Stimulated activated CD8-positive, alpha-beta memory T cell treated with anti-CD3 and anti-CD28 coated beads, Interleukin-7, amount 100 ng/mL, for 4 hours (primary cell): ENCODE measurements around the gene ZNF229.
"Not testable (repeated sequence)": the region's sequence is repeated elsewhere in the genome, so short reads cannot be mapped to it uniquely, and the experiment has no call there.

Experiments
- DNase-seq, 2 donors: peaks; one replicate each; pipeline ENCODE4 v3.0.0-alpha.2; 2020; ENCODE audit warnings: low read depth in 2 of 2

Gene ZNF229

DNA sequence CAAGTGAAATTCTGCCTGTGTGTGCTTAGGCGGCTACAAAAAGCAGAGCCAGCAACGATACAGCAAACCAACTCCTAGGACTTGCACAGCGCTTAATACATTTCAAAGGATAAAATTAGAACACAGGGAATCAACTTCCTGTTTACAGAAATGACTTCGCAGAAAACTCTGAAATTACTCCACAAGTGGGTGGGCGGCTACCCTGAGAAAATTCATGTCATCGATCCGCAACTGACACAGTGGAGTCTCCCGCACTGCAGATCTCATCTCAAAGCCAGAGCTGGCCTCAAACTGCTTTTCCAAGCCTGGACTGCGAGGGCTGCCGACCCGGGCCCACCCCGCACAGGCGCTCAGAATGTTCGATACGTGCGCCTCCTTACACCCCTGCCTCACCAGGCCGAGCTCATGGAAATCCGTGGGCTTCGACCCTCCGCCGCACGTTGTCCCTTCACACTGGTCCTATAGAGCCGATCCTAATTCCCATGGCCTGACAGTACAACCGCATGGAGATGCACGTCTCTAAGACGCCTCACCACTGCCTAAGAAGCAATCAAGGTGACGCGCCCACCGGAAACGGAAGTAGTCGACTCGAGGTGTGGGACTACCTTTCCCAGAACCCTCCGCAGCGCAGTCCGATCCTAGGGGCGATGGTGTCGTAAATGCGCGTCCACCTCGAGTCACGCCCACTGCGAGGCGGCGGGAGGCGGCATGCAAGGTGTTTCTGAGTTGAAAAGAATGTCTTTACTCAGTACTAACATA is at the start of gene ZNF229:
Gene ZNF229 (minus strand): TSS at position 557 of the 759 bp plus-strand sequence. CDS start 5,625 bp downstream, outside the sequence.
- DNase-seq = peak; percentile 53 to 57

GRCh38 chr19:44496711-44497110 is 48.4 kb upstream of the ZNF229 start:
- DNase-seq = no peak

DNA sequence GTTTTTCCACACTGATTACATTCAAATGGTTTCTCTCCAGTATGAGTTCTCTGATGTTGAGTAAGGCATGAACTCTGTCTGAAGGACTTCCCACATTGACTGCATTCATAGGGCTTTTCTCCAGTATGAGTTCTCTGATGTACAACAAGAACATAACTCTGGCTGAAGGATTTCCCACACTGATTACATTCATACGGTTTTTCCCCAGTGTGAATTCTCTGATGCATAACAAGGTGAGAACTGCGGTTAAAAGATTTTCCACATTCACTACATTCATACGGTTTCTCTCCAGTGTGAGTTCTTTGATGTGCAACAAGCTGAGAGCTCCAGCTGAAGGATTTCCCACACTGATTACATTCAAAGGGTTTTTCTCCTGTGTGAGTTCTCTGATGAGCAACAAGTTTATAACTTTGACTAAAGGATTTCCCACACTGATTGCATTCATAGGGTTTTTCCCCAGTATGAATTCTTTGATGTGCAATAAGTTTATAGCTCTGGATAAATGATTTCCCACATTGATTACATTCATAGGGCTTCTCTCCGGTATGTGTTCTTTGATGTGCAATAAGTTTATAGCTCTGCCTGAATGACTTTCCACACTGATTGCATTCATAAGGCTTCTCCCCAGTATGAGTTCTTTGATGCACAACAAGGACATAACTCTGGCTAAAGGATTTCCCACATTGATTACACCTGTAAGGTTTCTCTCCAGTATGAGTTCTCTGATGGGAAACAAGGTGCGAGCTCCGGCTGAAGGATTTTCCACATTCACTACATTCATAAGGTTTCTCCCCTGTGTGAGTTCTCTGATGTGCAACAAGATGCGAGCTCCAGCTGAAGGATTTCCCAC is 28.5 kb upstream of the ZNF229 start:
- no peak for DNase-seq

DNA sequence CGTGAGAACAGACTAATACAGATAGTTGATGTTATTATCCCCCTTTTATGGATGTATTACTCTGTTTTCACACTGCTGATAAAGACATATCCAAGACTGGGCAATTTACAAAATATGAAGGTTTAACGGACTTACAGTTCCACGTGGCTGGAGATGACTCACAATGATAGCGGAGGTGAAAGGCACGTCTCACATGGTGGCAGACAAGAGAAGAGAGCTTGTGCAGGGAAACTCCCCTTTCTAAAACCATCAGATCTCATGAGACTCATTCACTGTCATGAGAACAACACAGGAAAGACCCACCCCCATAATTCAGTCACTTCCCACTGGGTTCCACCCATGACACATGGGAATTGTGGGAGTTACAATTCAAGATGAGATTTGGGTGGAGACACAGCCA is 20.5 kb upstream of the ZNF229 start:
- DNase-seq = not testable (repeated sequence)

DNA sequence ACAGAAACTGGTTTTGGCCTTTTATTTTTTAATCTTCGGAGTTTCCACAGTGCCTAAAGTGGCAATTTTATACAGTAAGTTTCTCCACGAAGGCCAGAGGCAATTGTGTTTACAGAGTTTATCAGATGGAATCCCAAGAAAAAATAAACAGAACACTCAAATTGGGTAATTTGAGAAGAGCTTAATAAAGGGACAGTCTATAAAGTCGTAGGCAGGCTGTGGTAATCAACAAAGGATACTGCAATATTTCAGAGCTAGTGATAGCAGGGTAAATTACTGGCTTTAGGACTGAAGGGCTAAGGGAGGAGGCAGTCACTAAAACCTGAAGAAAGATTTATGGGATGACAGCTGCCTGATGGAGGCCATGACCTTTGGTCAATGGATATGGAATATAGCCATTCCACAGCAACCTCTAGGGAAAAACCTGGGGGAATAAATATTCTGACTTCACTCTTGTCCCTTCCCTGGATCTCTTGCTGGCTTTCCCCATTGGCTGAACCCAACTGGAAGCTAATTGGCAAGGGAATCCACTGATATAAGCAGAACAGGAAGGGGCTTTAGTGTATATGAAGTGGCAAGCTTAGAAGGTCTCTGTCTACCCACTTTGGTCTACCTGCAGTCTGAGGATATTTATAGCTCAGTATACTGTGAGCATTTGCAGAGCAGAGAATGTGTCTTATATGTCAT is 14.5 kb upstream of the ZNF229 start:
- DNase-seq = not testable (repeated sequence)

GRCh38 chr19:44456016-44456415 is 7.7 kb upstream of the ZNF229 start:
- not testable (repeated sequence) for DNase-seq

DNA sequence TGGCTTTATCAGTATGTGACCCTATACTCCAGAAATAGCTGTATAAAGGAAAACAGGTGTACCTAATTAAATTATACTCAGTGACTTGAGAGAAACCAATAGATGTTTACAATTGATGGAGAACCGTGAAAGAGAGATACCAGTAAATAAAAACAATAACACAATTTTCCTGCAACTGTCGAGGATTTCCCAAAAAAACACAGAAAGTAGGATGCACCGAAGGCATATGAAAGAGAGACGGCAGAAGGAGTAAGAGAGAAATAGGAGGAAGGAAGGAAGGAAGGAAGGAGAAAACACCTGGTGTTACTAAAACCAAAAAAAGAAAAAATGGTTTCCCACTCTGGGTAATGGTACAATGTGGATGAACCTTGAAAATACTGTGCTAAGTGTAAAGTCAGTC is 6.8 kb upstream of the ZNF229 start:
- no peak for DNase-seq

- DNase-seq = no peak
Observed at GRCh38 chr19:44452367-44452766, 4.1 kb upstream of the ZNF229 start.

GRCh38 chr19:44451687-44452086 is 3.4 kb upstream of the ZNF229 start:
- DNase-seq = no peak

GRCh38 chr19:44438441-44438840 is 9.8 kb downstream of the ZNF229 start:
- DNase-seq = no peak

GRCh38 chr19:44435441-44435840 is 12.8 kb downstream of the ZNF229 start:
- no peak for DNase-seq

DNA sequence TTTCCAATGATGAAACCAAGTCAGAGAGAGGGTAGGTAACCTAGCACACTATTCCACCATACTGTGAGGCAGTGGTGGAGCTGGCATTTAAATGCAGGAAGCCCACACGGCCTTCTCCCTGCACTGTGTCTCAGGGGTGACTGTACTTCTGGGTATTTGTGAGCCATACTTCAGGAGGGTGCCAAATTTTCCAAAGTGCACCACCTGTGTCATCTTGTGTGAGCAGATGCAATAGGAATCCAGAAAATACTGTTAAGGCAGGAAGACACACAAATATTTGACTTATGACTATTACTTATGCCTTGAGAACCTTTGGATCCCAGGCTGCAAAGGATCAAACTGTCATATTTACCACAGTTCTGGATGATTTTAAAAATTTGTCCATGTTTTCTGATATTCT is 17.3 kb downstream of the ZNF229 start:
- no peak for DNase-seq

DNA sequence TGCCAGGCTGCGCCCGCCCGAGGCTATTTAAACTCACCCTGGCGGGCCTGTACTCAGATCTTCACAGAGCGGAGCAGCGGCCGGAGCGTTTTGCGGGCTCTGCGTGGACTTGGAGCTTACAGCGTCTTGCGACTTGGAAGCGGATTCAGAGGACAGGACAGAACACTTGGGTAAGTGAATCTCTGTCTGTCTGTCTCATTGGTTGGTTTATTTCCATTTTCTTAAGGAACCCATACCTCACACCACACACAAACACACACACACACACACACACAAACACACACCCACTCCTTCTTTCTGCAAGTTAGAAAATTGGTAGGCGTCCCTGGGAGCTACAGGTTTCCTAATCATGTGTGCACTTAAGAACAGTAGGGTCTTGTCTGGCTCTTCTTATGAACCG is 32.7 kb downstream of the ZNF229 start:
- DNase-seq = not testable (repeated sequence)

DNA sequence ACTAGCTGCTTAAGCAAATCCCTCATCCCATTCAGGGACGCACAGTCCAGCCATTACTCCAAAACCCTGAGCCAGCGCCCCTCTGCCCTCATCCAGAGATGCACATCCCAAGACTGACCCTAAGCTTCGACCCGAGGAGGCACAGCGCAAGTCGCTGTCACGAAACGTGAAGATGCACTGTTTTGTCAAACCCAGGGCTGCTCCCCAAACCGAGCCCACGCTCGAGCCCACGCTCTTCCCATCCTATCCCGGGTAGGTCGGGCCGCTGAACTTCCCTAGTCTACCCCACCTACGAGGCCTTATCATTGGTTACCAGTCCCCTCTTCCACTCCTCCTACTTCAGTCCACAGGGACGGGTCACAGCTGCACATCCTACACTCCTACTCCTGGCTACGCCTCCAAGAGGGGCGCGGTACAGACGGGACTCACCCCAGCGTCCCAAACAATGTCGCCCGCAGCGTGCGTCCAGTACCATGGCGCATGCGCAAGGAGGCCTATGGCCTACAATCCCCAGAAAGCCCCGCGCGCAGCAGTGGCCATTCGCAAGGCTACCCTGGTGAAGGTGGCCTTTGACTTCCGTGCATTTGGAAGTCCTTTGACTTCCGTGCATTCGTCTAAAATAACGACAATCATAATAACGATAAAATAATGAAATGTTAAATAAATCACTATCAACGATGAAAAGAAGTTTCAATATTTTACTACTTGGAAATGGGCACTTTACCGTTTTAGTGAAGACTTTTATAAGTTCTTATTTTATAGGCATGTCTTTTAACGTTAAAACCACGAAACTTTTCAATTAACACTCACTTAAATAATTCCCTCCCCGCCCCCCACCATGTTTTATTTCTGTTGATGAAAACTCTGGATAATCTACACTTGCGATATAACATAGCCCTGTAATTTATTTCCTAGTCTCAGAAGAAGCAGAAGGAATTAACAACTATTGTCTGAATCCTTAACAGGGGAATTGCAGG is 46.8 kb downstream of the ZNF229 start, which contains the start of gene ZNF285:
Gene ZNF285 (minus strand): TSS at position 470 of the 977 bp plus-strand sequence. CDS start 4,395 bp downstream, outside the sequence.
- DNase-seq = peak; percentile 65 to 68

GRCh38 chr19:44389268-44389667 is 59.0 kb downstream of the ZNF229 start:
- DNase-seq = not testable (repeated sequence)
